T-cell (primary cell): ENCODE results near the gene ZNF275. TPM values are rescaled to one million over a fixed set of nuclear protein-coding genes. Genes with fewer than 3 reads are reported as not detected.
A peak's percentile ranks its signal among the peaks of the same experiment; 100 is the strongest.
"Not testable (repeated sequence)": the region's sequence is repeated elsewhere in the genome, so short reads cannot be mapped to it uniquely, and the experiment has no call there.

Source experiments
- ATAC-seq, 4 experiments: fragments of 200-7000 bp in 3 of 4; fragments of 150-1000 bp in 1 of 4; cut with Tn5 transposase; replicated peaks in 1 of 4; 1 replicate in 3 of 4; 2 replicates in 1 of 4; pipeline ENCODE4 v1.10.0; 2021; ENCODE audit warnings: moderate library complexity in 3 of 4, mild to moderate bottlenecking in 2 of 4, moderate number of reproducible peaks in 1 of 4
- CTCF ChIA-PET, 2 donors: fragments of 300-600 bp; sonication (Branson Sonifier 250); formaldehyde crosslinking; loops; one replicate each; lab custom pipeline; 2022; ENCODE audit warnings: antibody characterized with exemption in 2 of 2; lab: Charles Lee
- POLR2A ChIA-PET, 2 donors: fragments of 300-600 bp; sonication (Branson Sonifier 250); formaldehyde crosslinking; loops; one replicate each; lab custom pipeline; 2022; ENCODE audit warnings: antibody characterized with exemption in 2 of 2; lab: Charles Lee
- DNase-seq, 35 experiments: peaks; one replicate each; pipeline versions ENCODE4 v3.0.0 to v3.0.0-alpha.2; 2013 to 2023
- H3K27ac ChIP-seq: one replicate; pipeline ENCODE4 v1.5.1; 2013; ENCODE audit warnings: low read length
- H3K27me3 ChIP-seq, 2 experiments: replicated peaks in 1 of 2; 1 replicate in 1 of 2; 2 replicates in 1 of 2; pipeline versions ENCODE4 v1.6.1 to v1.7.0; 2013; ENCODE audit warnings: low read length in 1 of 2, mixed read lengths in 1 of 2; ENCODE audit not compliant: control insufficient read depth in 2 of 2, insufficient read depth in 2 of 2; ENCODE audit errors: extremely low read depth in 1 of 2
- H3K36me3 ChIP-seq, 2 donors: 1 replicate in 1 of 2; 2 replicates in 1 of 2; pipeline versions ENCODE4 v1.6.1 to v1.7.0; 2013; ENCODE audit warnings: low read length in 1 of 2; ENCODE audit not compliant: control insufficient read depth in 2 of 2, insufficient read depth in 1 of 2; ENCODE audit errors: extremely low read depth in 1 of 2
- H3K4me1 ChIP-seq, 2 experiments: 1 replicate in 1 of 2; 2 replicates in 1 of 2; pipeline versions ENCODE4 v1.6.1 to v1.7.0; 2013; ENCODE audit warnings: low read length in 2 of 2, mixed read lengths in 1 of 2; ENCODE audit not compliant: insufficient read depth in 2 of 2, control insufficient read depth in 1 of 2; ENCODE audit errors: extremely low read depth in 1 of 2
- H3K4me3 ChIP-seq, 2 donors: 1 replicate in 1 of 2; 2 replicates in 1 of 2; pipeline versions ENCODE4 v1.5.1 to v1.7.0; 2013; ENCODE audit warnings: mild to moderate bottlenecking in 2 of 2, low read length in 1 of 2, moderate library complexity in 1 of 2; ENCODE audit not compliant: control insufficient read depth in 1 of 2; ENCODE audit errors: extremely low read depth in 1 of 2
- H3K9me3 ChIP-seq: 2 replicates; pipeline ENCODE4 v1.7.0; 2013
- H3K27ac Mint-ChIP-seq, 2 donors: one replicate each; pipeline ENCODE4 v1.8.0; 2020 to 2021; ENCODE audit warnings: mild to moderate bottlenecking in 2 of 2, mixed read lengths in 2 of 2
- H3K27me3 Mint-ChIP-seq, 2 donors: one replicate each; pipeline ENCODE4 v1.8.0; 2021 to 2022; ENCODE audit warnings: mixed read lengths in 2 of 2
- H3K36me3 Mint-ChIP-seq: one replicate; pipeline ENCODE4 v1.8.0; 2021; ENCODE audit warnings: mixed read lengths
- H3K4me1 Mint-ChIP-seq, 3 donors: one replicate each; pipeline ENCODE4 v1.8.0; 2020 to 2022; ENCODE audit warnings: mixed read lengths in 3 of 3, mild to moderate bottlenecking in 1 of 3
- H3K4me3 Mint-ChIP-seq, 3 donors: one replicate each; pipeline ENCODE4 v1.8.0; 2020 to 2022; ENCODE audit warnings: mild to moderate bottlenecking in 3 of 3, mixed read lengths in 3 of 3, moderate library complexity in 3 of 3
- H3K9me3 Mint-ChIP-seq, 3 donors: one replicate each; pipeline ENCODE4 v1.8.0; 2020 to 2022; ENCODE audit warnings: mixed read lengths in 3 of 3
- WGBS: methylation state at CpG from one replicate; pipeline ENCODE4 v1.1.5; 2013; ENCODE audit warnings: missing lambda C conversion rate; ENCODE audit not compliant: insufficient coverage; 5-methylcytosine and 5-hydroxymethylcytosine counted together
- total RNA-seq, 35 experiments: library from RNA in 6 of 35; stranded (reverse) in 6 of 35; fragments of 120-200 nt in 1 of 35; gene quantifications; one replicate each; pipeline versions ENCODE4 v1.2.1 to v1.2.4 and lab custom pipeline; 2013 to 2026

The ZNF275 gene
- total RNA-seq, 5 donors from 2014 or later (not counting 1 experiment from before 2014, with no cell fraction given), result 14.4 to 17.6 (median 17.0) TPM

DNA sequence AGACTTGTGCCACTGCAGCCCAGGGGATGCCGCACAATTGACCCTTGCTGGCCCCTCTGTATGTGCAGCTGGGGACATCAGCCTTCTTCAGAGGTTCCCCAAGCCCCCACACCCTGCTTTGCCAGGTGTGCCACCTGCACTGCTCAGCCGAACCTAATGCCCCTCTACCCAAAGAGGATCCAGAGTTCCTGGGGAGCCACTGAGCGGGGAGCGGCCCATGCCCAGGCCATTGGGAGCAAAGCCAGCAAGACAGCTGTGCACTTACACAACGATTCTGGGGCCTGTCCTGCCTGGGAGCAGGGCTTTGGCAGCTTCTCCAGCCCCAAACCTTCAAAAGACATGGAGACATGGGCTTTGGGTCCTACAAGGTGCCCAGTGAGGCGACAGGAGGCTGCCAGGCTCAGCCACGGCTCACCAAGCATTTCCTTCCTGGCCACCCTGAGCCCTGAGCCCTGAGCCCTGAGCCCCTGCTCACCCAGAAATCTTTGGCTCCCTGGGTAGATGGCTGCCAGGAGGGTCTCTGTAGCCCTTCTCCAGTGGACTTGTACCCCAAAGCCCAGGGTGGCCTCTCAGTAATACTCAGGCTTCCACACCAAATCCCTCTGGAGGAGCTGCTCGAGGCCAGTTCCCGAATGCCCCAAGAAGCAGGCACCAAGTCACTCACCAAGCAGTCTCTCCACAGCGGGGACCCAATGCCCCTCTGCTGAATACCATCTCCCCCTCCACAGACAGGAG lies 54.2 kb downstream of the ZNF275 start:
- Mint-ChIP-seq H3K9me3 (no peaks in the 10 kb centered on the region), H3K4me3 (no peak overlapping the region), H3K4me1 (no peaks in the 10 kb centered on the region), H3K27ac (no peak overlapping the region), H3K36me3 (no peaks in the 10 kb centered on the region), H3K27me3 (no peaks in the 10 kb centered on the region)
- DNase-seq, result peak in 1 of 35 experiments; percentile 2
- no peak overlapping the region for H3K27ac ChIP-seq
- WGBS, result 75% methylated on average over 6 of the region's 10 CpGs
- no peaks in the 10 kb centered on the region for H3K36me3 ChIP-seq
- H3K27me3 ChIP-seq, result peaks cover 0 to 2% of the 10 kb centered on the region in 2 experiments
- no peaks in the 10 kb centered on the region for H3K4me1 ChIP-seq
- ChIA-PET POLR2A (no interaction called here), CTCF (no interaction called here)
- no peak for ATAC-seq
- H3K9me3 ChIP-seq, result no peaks in the 10 kb centered on the region
- no peak overlapping the region for H3K4me3 ChIP-seq

DNA sequence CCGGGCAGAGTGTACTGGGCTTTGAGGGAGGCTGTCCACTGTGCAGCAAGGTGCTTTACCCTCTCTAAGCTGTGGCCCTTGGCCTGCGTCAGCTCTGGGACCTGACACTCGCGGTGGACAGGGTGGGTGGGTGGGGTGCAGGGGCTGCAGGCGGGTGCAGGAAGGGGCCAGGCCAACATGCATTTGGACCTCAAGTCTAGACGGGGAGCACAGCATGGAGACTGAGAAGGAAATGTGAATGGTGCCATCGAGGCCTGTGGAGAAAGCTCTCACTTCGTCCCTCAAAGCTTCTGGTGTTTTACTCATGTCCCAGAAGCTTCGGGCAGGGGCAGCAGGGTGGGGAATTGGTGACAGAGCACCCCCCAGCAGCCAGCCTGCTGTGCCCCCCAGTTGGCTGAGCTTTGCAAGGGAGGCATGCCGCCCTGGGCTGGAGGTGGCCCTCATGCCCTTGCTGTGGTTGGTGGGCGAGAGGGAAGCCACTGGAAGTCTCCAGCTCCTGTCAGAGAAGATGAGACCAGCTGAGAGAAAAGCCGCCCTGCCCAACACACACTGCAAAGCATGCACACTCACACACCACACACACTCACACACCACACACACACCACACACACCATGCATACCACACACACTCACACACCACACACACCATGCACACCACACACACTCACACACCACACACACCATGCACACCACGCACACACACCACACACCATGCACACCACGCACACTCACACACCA lies 54.9 kb downstream of the ZNF275 start:
- Mint-ChIP-seq H3K27ac (no peak overlapping the region), H3K4me3 (no peak overlapping the region), H3K36me3 (no peaks in the 10 kb centered on the region), H3K9me3 (no peaks in the 10 kb centered on the region), H3K4me1 (no peaks in the 10 kb centered on the region), H3K27me3 (no peaks in the 10 kb centered on the region)
- Histone ChIP-seq H3K36me3 (no peaks in the 10 kb centered on the region), H3K27me3 (peaks cover 0 to 2% of the 10 kb centered on the region in 2 experiments), H3K9me3 (no peaks in the 10 kb centered on the region), H3K4me1 (no peaks in the 10 kb centered on the region), H3K4me3 (no peak overlapping the region), H3K27ac (no peak overlapping the region)
- CTCF ChIA-PET, result interaction anchor here in 1 of 2 donors (0.6 kb wide), 1 partner anchor 228 kb away, joined by 3 read pairs; no protein-coding TSS in a partner anchor
- POLR2A ChIA-PET, result no interaction called here
- DNase-seq (peak in 2 of 35 experiments; percentile 4 to 11), ATAC-seq (no peak)
- WGBS, result 100% methylated on average over 2 of the region's 14 CpGs

DNA sequence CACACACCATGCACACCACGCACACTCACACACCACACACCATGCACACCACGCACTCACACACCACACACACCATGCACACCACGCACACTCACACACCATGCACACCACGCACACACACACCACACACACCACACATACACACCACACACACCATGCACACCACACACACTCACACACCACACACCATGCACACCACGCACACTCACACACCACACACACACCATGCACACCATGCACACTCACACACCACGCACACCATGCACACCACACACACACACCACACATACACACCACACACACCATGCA lies 55.5 kb downstream of the ZNF275 start:
- H3K27ac ChIP-seq, H3K27me3 Mint-ChIP-seq, POLR2A ChIA-PET, H3K4me1 ChIP-seq, H3K36me3 Mint-ChIP-seq, H3K27me3 ChIP-seq, H3K36me3 ChIP-seq, H3K4me3 Mint-ChIP-seq, H3K4me1 Mint-ChIP-seq, H3K9me3 ChIP-seq, H3K4me3 ChIP-seq, ATAC-seq, H3K9me3 Mint-ChIP-seq, H3K27ac Mint-ChIP-seq: not testable (repeated sequence)
- peak in 1 of 35 experiments; percentile 1 for DNase-seq
- 100% methylated on average over 2 of the region's 6 CpGs for WGBS
- CTCF ChIA-PET, result interaction anchor here in 1 of 2 donors (0.6 kb wide), 1 partner anchor 227 kb away, joined by 3 read pairs; no protein-coding TSS in a partner anchor

DNA sequence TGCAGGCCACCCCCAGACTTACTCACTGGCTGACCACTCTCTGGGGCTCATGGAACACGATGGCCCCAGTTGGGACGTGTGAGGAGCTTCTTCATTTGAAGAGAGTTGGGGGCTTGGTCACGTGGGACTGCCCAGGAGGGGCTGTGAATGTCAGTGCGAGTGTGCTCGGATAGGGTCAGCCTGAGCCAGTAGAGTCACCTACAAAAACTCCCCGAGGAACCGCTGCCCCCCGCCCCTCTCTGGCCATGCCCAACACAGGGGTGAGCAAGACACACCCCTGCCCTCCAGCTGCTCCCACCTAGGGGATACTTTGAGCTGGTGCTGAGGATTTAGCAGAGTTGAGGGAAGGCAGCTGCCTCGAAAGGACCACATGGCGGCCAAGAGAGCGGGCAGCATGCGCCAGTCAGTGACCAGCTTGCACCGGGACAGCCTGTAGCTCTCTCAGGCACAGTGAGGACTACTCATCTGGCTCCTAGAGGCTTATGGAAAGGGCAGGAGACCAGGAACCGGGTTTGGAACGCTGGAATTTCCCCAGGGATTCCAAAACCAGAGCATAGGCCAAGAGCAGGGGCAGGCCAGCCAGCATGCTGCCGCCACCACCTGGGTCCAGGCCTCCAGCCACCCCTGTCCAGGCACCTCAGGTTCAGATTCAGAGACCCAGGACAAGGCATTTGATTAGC lies 58.8 kb downstream of the ZNF275 start:
- H3K27ac ChIP-seq, result no peak overlapping the region
- WGBS, result 87% methylated on average over 6 of the region's 16 CpGs
- no peaks in the 10 kb centered on the region for H3K4me1 ChIP-seq
- peaks cover 0 to 5% of the 10 kb centered on the region in 2 experiments for H3K27me3 ChIP-seq
- peaks cover 0 to 5% of the 10 kb centered on the region in 2 donors for H3K27me3 Mint-ChIP-seq
- no peak overlapping the region for H3K27ac Mint-ChIP-seq
- DNase-seq (no peak), ATAC-seq (no peak)
- no peaks in the 10 kb centered on the region for H3K9me3 Mint-ChIP-seq
- no peaks in the 10 kb centered on the region for H3K36me3 Mint-ChIP-seq
- peaks cover 0 to 3% (median 0%) of the 10 kb centered on the region in 3 donors for H3K4me1 Mint-ChIP-seq
- H3K9me3 ChIP-seq, result no peaks in the 10 kb centered on the region
- ChIA-PET POLR2A (no interaction called here), CTCF (no interaction called here)
- H3K36me3 ChIP-seq, result no peaks in the 10 kb centered on the region
- no peak overlapping the region for H3K4me3 Mint-ChIP-seq
- H3K4me3 ChIP-seq, result no peak overlapping the region

DNA sequence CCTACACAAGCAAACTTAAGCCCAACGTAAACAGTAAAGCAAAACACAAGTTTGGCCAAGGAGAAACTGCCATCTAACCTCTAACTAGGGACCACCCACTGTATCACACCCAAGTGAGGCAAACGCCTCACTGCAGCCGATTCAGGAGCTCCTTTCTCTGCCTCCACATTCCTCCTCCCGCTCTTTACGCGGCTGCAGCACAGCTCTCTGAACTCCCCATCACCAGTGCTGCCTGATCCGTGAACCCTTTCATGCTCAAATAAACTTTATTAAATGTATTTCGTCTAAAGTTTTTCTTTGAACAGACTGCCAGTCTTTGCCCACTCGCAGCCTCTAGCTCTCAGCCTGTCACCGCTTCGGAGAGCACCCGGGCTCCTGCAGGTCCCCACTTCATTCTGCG lies 60.7 kb downstream of the ZNF275 start:
- DNase-seq (no peak), ATAC-seq (no peak)
- Mint-ChIP-seq H3K27me3 (peaks cover 0 to 8% of the 10 kb centered on the region in 2 donors), H3K27ac (no peak overlapping the region), H3K4me3 (no peak overlapping the region), H3K9me3 (no peaks in the 10 kb centered on the region), H3K4me1 (peaks cover 0 to 3% (median 0%) of the 10 kb centered on the region in 3 donors), H3K36me3 (no peaks in the 10 kb centered on the region)
- POLR2A ChIA-PET, result no interaction called here
- no peak overlapping the region for H3K4me3 ChIP-seq
- H3K9me3 ChIP-seq, result no peaks in the 10 kb centered on the region
- H3K4me1 ChIP-seq, result no peaks in the 10 kb centered on the region
- H3K36me3 ChIP-seq, result no peaks in the 10 kb centered on the region
- peaks cover 0 to 3% of the 10 kb centered on the region in 2 experiments for H3K27me3 ChIP-seq
- CTCF ChIA-PET, result no interaction called here
- WGBS, result 60% methylated on average over 1 of the region's 13 CpGs
- no peak overlapping the region for H3K27ac ChIP-seq

DNA sequence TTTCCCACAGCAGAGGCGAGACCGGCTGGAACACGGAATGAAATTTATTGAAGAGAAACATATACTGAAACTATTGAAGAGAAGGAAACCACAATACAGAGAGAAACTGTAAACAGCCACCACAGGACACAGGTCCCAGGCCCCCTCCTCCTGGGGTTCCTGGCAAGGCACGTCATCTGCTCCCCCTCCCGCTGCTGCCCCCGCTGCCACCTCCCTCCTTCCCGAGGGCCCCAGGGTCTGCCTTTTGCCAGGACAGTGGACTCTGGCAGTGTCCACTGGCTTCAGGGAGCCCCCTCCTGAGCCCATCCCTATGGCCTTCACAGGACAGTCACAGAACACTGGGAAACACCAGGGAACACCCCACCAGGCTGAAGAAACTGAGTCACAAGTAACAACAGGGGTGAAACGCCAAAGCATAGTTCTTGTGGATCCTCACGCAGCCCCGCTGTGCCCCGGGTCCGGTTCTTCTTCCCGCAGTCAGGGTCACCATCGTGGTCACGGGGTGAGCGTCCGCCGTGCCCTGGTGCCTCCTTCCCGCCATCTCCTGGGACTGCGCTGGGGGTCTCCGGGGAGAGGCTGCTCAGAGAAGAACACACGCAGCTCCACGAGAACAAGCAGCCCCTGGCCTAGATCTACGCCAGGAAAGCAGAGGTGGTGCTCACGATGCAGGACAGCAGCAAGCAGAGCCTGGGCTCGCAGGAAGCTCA lies 61.8 kb downstream of the ZNF275 start:
- ATAC-seq (no peak), DNase-seq (no peak)
- WGBS, result 61% methylated on average over 18 of the region's 26 CpGs
- peaks cover 0 to 3% of the 10 kb centered on the region in 2 experiments for H3K4me1 ChIP-seq
- POLR2A ChIA-PET, result no interaction called here
- H3K4me3 Mint-ChIP-seq, result no peak overlapping the region
- peaks cover 0 to 8% of the 10 kb centered on the region in 2 donors for H3K27me3 Mint-ChIP-seq
- H3K27me3 ChIP-seq, result peaks cover 0 to 3% of the 10 kb centered on the region in 2 experiments
- H3K9me3 ChIP-seq, result no peaks in the 10 kb centered on the region
- no peaks in the 10 kb centered on the region for H3K36me3 ChIP-seq
- H3K9me3 Mint-ChIP-seq, result no peaks in the 10 kb centered on the region
- H3K4me1 Mint-ChIP-seq, result peaks cover 0 to 3% (median 0%) of the 10 kb centered on the region in 3 donors
- H3K36me3 Mint-ChIP-seq, result no peaks in the 10 kb centered on the region
- CTCF ChIA-PET, result no interaction called here
- H3K27ac Mint-ChIP-seq, result no peak overlapping the region
- H3K4me3 ChIP-seq, result no peak overlapping the region
- H3K27ac ChIP-seq, result no peak overlapping the region
